ENCODE data around the gene BCL7C.
A peak's percentile ranks its signal among the peaks of the same experiment; 100 is the strongest.

Gene BCL7C

GRCh38 chr16:30922420-30922959, 28.6 kb upstream of the BCL7C start:
- peak; percentile 100 for DNase-seq

GRCh38 chr16:30921748-30922419, 28.0 kb upstream of the BCL7C start:
- DNase-seq: peak; percentile 88

- DNase-seq: no peak
Observed at GRCh38 chr16:30921459-30921747, 27.5 kb upstream of the BCL7C start.

- DNase-seq: no peak
Observed at GRCh38 chr16:30920891-30921290, 27.0 kb upstream of the BCL7C start.

GRCh38 chr16:30918614-30919013, 24.7 kb upstream of the BCL7C start:
- no peak for DNase-seq

- no peak for DNase-seq
Observed at GRCh38 chr16:30914830-30915229, 21.0 kb upstream of the BCL7C start.

- no peak for DNase-seq
Observed at GRCh38 chr16:30912794-30913412, 19.0 kb upstream of the BCL7C start.

- no peak for DNase-seq
Observed at GRCh38 chr16:30910427-30911029, 16.7 kb upstream of the BCL7C start.

- no peak for DNase-seq
Observed at GRCh38 chr16:30907064-30907463, 13.2 kb upstream of the BCL7C start.

GRCh38 chr16:30904114-30904780, 10.4 kb upstream of the BCL7C start:
- DNase-seq: no peak

- no peak for DNase-seq
Observed at GRCh38 chr16:30903596-30903995, 9.7 kb upstream of the BCL7C start.

- no peak for DNase-seq
Observed at GRCh38 chr16:30903002-30903401, 9.1 kb upstream of the BCL7C start.

- DNase-seq: peak; percentile 83
Observed at GRCh38 chr16:30902029-30902972, 8.4 kb upstream of the BCL7C start.

- no peak for DNase-seq
Observed at GRCh38 chr16:30901201-30902028, 7.5 kb upstream of the BCL7C start.

GRCh38 chr16:30900588-30900987, 6.7 kb upstream of the BCL7C start:
- DNase-seq: no peak

GRCh38 chr16:30899794-30900193, 5.9 kb upstream of the BCL7C start:
- no peak for DNase-seq

- peak; percentile 92 for DNase-seq
Observed at GRCh38 chr16:30896889-30897733, 3.2 kb upstream of the BCL7C start.

GRCh38 chr16:30896261-30896888, 2.5 kb upstream of the BCL7C start, which contains the start of gene CTF1:
Gene CTF1, plus strand, starts transcription at chr16:30896614. Its CDS starts 30 bp downstream, at chr16:30896644.
- no peak for DNase-seq

GRCh38 chr16:30895627-30896260, 1.9 kb upstream of the BCL7C start:
- DNase-seq: no peak
